ENCODE results near the gene KDM2A.

KDM2A gene

GRCh38 chr11:67239783-67240575 lies 120.9 kb downstream of the KDM2A start:
- peak; percentile 98 for DNase-seq

- DNase-seq, result peak; percentile 80
Measured at GRCh38 chr11:67240576-67241389, 121.7 kb downstream of the KDM2A start.

GRCh38 chr11:67242548-67242947 lies 123.5 kb downstream of the KDM2A start:
- DNase-seq, result no peak

- no peak for DNase-seq
Measured at GRCh38 chr11:67243051-67243450, 124.0 kb downstream of the KDM2A start.

GRCh38 chr11:67245046-67245445 lies 126.0 kb downstream of the KDM2A start:
- no peak for DNase-seq

- no peak for DNase-seq
Measured at GRCh38 chr11:67247946-67248550, 129.0 kb downstream of the KDM2A start.

GRCh38 chr11:67248653-67249052 lies 129.6 kb downstream of the KDM2A start:
- no peak for DNase-seq

- DNase-seq, result no peak
Measured at GRCh38 chr11:67250059-67251043, 131.3 kb downstream of the KDM2A start.

GRCh38 chr11:67251841-67252240 lies 132.8 kb downstream of the KDM2A start:
- no peak for DNase-seq

- peak; percentile 28 for DNase-seq
Measured at GRCh38 chr11:67252831-67253239, 133.8 kb downstream of the KDM2A start.

- no peak for DNase-seq
Measured at GRCh38 chr11:67253872-67254624, 135.0 kb downstream of the KDM2A start.

- no peak for DNase-seq
Measured at GRCh38 chr11:67254798-67255197, 135.7 kb downstream of the KDM2A start.

- DNase-seq, result no peak
Measured at GRCh38 chr11:67255353-67255752, 136.3 kb downstream of the KDM2A start.

- DNase-seq, result no peak
Measured at GRCh38 chr11:67255864-67256263, 136.8 kb downstream of the KDM2A start.

- DNase-seq, result no peak
Measured at GRCh38 chr11:67256477-67257135, 137.5 kb downstream of the KDM2A start.

GRCh38 chr11:67260406-67260805 lies 141.3 kb downstream of the KDM2A start:
- DNase-seq, result no peak

- peak; percentile 59 for DNase-seq
Measured at GRCh38 chr11:67260885-67261639, 142.0 kb downstream of the KDM2A start.

GRCh38 chr11:67261640-67261945 lies 142.5 kb downstream of the KDM2A start:
- DNase-seq, result no peak

GRCh38 chr11:67261946-67262681 lies 143.1 kb downstream of the KDM2A start:
- no peak for DNase-seq
